ENCODE results near the gene GABRG3. TPM values are rescaled to one million over a fixed set of nuclear protein-coding genes. Genes with fewer than 3 reads are reported as not detected.

GABRG3 gene
- total and polyA plus RNA-seq, 9 of the 15 experiments (the other 6 are each of a cell fraction or from before 2014, with no cell fraction given) = 4.0 to 15.1 (median 11.2) TPM

DNA sequence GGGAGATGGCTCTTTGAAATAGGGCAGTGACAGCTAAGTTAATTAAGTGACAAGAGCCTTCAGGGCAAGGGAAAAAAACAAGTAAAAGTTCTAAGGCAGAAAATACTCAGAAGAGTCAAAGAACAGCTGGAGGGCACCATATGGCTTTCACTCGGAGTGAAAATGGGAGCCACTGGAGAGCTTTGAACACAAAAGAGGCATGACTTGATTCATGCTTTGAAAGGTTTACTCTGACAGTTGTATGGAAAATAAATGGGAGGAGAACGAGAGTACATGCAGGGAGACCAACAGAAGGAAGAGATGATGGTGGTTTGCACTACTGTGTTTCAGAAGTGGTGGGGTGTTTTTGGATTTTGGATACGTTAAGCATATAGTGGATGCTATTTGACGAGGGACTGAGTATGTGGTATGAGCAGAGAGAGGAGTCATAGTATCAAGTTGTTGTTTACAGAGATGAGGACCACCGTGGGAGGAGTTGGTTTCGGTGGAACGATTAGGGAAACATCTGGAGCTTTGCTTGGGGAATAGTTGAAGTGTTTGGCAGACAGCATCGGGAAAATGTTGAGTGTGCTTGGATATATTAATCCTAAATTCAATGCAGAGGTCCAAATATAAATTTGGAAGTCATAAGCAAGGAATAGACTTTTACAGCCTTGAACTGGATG is 411.5 kb downstream of the GABRG3 start (continued):
- TF ChIP-seq TEAD4 (IDR thresholded peaks at IDR 0.05; ENCODE audit: low read length) = no peak
- no peak for TF ChIP-seq TEAD4 (CRISPR knock-in tag; IDR thresholded peaks at IDR 0.05; ENCODE audit: borderline replicate concordance)
- TF ChIP-seq HSF4 (CRISPR knock-in tag; IDR thresholded peaks at IDR 0.05; ENCODE audit: borderline replicate concordance) = no peak
- TF ChIP-seq POLR3G (IDR thresholded peaks at IDR 0.05; ENCODE audit: extremely low read depth, insufficient read length, insufficient replicate concordance) = no peak
- no peak for TF ChIP-seq ATF1 (CRISPR knock-in tag; IDR thresholded peaks at IDR 0.05)
- TF ChIP-seq ATF1 (tag; IDR thresholded peaks at IDR 0.05) = no peak
- TF ChIP-seq HEY1 (CRISPR knock-in tag; IDR thresholded peaks at IDR 0.05; ENCODE audit: borderline replicate concordance) = no peak

DNA sequence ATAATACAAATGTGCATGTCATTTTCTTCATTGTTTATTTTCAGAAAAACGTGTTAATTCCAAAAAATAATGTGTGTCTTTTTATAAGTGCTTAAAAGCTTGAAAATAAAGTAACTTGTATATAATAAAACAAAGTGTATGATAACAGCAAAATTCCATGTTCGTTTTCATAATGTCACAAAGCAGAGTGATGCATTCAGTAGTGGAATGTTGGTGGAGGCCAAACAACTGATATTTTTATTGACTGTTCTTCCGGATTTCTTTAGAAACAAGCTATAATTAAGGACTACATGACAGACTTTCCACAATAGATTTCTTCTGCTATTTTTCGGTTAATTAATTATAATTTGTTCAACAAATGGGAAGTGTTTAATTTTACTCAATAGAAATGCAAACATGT is 412.7 kb downstream of the GABRG3 start:
- ATAC-seq = no peak
- no peaks in the 10 kb centered on the region for H3K9me3 ChIP-seq (replicated peaks; ENCODE audit: control insufficient read depth, insufficient read depth, low read depth, low read length)
- 26% methylated on average over 4 of the region's 4 CpGs for whole genome bisulfite sequencing (ENCODE audit: insufficient coverage, low coverage, missing lambda C conversion rate)
- no peak overlapping the region for H3K4me2 ChIP-seq (ENCODE audit: insufficient read depth, low read length)
- intact Hi-C loops (cut with micrococcal nuclease) = loop anchor here (10.0 kb wide), 1 partner anchor 121 kb away; no protein-coding TSS in a partner anchor
- H3K27me3 ChIP-seq (ENCODE audit: control insufficient read depth in 2 of 2, insufficient read depth in 2 of 2, low read length in 2 of 2) = no peaks in the 10 kb centered on the region; a peak in 1 of 5 replicates
- no peaks in the 10 kb centered on the region for H3K36me3 ChIP-seq (ENCODE audit: control insufficient read depth, insufficient read depth, low read length)
- BruUV-seq (replicated peaks) = no TSS peak
- ChIA-PET POLR2A (interaction anchor here (0.9 kb wide), 1 partner anchor 29 kb away, joined by 3 read pairs; no protein-coding TSS in a partner anchor), CTCF (ENCODE audit: low intra/inter-chr PET ratio) (no interaction called here)
- no peaks in the 10 kb centered on the region for H3K9me1 ChIP-seq (ENCODE audit: control insufficient read depth, insufficient read depth, low read length)
- no peaks in the 10 kb centered on the region for H4K20me1 ChIP-seq (replicated peaks; ENCODE audit: control insufficient read depth, insufficient read depth, low read length)
- H3K9ac ChIP-seq (ENCODE audit: insufficient read depth in 1 of 2, low read depth in 2 of 2, low read length in 2 of 2) = no peak overlapping the region
- no peak overlapping the region for H3K27ac ChIP-seq (ENCODE audit: extremely low read depth, low read depth, low read length)
- no peak for DNase-seq (ENCODE audit: extremely low read depth in 1 of 4, low spot score in 3 of 4)
- in situ Hi-C loops (cut with MboI) = no loop called here
- H3K4me1 ChIP-seq (replicated peaks in 1 of 2; ENCODE audit: control insufficient read depth in 2 of 2, insufficient read depth in 2 of 2, low read length in 2 of 2) = no peaks in the 10 kb centered on the region
- no peak for TF ChIP-seq GABPA (tag; conservative IDR thresholded peaks at IDR 0.05; ENCODE audit: low read depth)
- no peak for TF ChIP-seq ZNF57 (CRISPR knock-in tag; IDR thresholded peaks at IDR 0.05)
- no peak for TF ChIP-seq EHMT2 (IDR thresholded peaks at IDR 0.05)
- TF ChIP-seq MEF2A (IDR thresholded peaks at IDR 0.05; ENCODE audit: control insufficient read depth, low read depth, low read length) = no peak
- TF ChIP-seq ERF (CRISPR knock-in tag; IDR thresholded peaks at IDR 0.05) = no peak
- TF ChIP-seq PTTG1 (tag; IDR thresholded peaks at IDR 0.05; ENCODE audit: low read depth) = no peak
- FAIRE-seq = no peak
- no peak overlapping the region for H3K4me3 ChIP-seq
- H2AFZ ChIP-seq (ENCODE audit: low read depth, low read length) = no peak overlapping the region
- H3K79me2 ChIP-seq (ENCODE audit: control insufficient read depth, insufficient read depth, low read length) = no peaks in the 10 kb centered on the region

Measured in K562 (cell line).